Suprapubic skin (tissue), 4 donors: ENCODE results near the gene IFI6. TPM values are rescaled to one million over a fixed set of nuclear protein-coding genes. Genes with fewer than 3 reads are reported as not detected.

Source experiments
- DNase-seq, 2 donors: peaks; one replicate each; pipeline ENCODE4 v3.0.0-alpha.2; 2019; ENCODE audit warnings: low spot score in 2 of 2
- H3K27ac ChIP-seq: fragments of 200-600 bp; sonication (generic); one replicate; pipeline ENCODE4 v1.5.1; 2019
- H3K27me3 ChIP-seq: fragments of 200-600 bp; sonication (generic); one replicate; pipeline ENCODE4 v1.5.1; 2019
- H3K36me3 ChIP-seq: fragments of 200-600 bp; sonication (generic); one replicate; pipeline ENCODE4 v1.5.1; 2019
- H3K4me1 ChIP-seq: fragments of 200-600 bp; sonication (generic); one replicate; pipeline ENCODE4 v1.5.1; 2019
- H3K4me3 ChIP-seq: fragments of 200-600 bp; sonication (generic); one replicate; pipeline ENCODE4 v1.5.1; 2019; ENCODE audit warnings: mild to moderate bottlenecking
- H3K9me3 ChIP-seq: fragments of 200-600 bp; sonication (generic); one replicate; pipeline ENCODE4 v1.5.1; 2019
- EP300 ChIP-seq: sonication (generic); formaldehyde crosslinking; IDR thresholded peaks from one replicate; pipeline ENCODE4 v1.6.1; 2017; ENCODE audit warnings: antibody characterized with exemption
- POLR2A ChIP-seq, 2 donors: fragments of 450-650 bp; IDR thresholded peaks; one replicate each; pipeline ENCODE4 v1.6.1; 2017; ENCODE audit warnings: antibody characterized with exemption in 2 of 2, mild to moderate bottlenecking in 2 of 2, moderate library complexity in 2 of 2
- POLR2AphosphoS5 ChIP-seq, 3 donors: sonication (generic); formaldehyde crosslinking; IDR thresholded peaks; one replicate each; pipeline ENCODE4 v1.6.1; 2017; ENCODE audit warnings: antibody characterized with exemption in 3 of 3
- WGBS: methylation state at CpG from one replicate; pipeline ENCODE4 v1.1.5; 2018; 5-methylcytosine and 5-hydroxymethylcytosine counted together
- total RNA-seq, 4 donors: library from RNA; depleted of rRNA; stranded (reverse); fragments of >200 nt; gene quantifications; one replicate each; pipeline ENCODE4 v1.1.0, GENCODE V29; 2016
- TF ChIP-seq, protein P1 (sequence below), 2 donors: fragments of 200-600 bp in 1 of 2; fragments of 450-650 bp in 1 of 2; sonication (generic) in 1 of 2; IDR thresholded peaks; one replicate each; pipeline ENCODE4 v1.5.1; 2016 to 2019; ENCODE audit warnings: antibody characterized with exemption in 2 of 2, mild to moderate bottlenecking in 1 of 2, moderate library complexity in 1 of 2

The IFI6 gene
- total RNA-seq, 4 donors from 2014 or later, result 6.3 to 31.4 (median 8.2) TPM

DNA sequence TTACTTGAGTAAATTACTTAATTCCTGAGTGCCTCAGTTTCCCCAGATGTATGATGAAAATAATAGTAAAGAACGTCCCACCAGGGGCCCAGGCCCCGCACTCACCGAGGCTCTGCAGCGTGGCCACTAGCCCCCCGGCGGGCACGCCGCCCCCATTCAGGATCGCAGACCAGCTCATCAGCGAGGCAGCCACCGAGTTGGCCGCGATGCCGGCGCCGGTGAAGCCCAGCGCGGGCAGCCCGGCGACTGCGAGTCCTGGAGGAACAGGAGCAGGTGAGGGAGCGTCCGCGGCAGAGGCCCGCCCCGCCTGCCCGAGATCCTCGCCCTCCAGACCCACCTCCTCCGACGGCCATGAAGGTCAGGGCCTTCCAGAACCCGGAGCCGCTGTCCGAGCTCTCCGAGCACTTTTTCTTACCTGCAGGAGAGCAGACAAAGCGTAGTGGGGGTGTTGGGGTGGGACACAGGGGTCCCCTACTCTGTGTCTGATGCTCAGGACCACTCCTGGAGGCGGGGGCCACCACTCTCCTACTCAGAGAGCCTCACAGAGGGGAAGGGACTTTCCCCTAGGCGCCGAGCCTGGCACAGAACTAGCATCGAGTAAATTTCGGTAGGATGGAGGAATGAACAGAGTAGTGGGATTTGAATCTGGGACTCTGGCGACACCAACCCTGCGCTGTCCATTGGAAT is 3.7 kb downstream of the IFI6 start:
- no peak overlapping the region for H3K4me3 ChIP-seq
- TF ChIP-seq POLR2A (IDR thresholded peaks at IDR 0.05) (no peak), POLR2AphosphoS5 (IDR thresholded peaks at IDR 0.05) (no peak), EP300 (no peak)
- TF ChIP-seq, protein P1, sequence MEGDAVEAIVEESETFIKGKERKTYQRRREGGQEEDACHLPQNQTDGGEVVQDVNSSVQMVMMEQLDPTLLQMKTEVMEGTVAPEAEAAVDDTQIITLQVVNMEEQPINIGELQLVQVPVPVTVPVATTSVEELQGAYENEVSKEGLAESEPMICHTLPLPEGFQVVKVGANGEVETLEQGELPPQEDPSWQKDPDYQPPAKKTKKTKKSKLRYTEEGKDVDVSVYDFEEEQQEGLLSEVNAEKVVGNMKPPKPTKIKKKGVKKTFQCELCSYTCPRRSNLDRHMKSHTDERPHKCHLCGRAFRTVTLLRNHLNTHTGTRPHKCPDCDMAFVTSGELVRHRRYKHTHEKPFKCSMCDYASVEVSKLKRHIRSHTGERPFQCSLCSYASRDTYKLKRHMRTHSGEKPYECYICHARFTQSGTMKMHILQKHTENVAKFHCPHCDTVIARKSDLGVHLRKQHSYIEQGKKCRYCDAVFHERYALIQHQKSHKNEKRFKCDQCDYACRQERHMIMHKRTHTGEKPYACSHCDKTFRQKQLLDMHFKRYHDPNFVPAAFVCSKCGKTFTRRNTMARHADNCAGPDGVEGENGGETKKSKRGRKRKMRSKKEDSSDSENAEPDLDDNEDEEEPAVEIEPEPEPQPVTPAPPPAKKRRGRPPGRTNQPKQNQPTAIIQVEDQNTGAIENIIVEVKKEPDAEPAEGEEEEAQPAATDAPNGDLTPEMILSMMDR (IDR thresholded peaks at IDR 0.05), result no peak
- H3K27me3 ChIP-seq, result no peaks in the 10 kb centered on the region
- H3K27ac ChIP-seq, result no peak overlapping the region
- WGBS, result 84% methylated on average over 40 of the region's 42 CpGs
- DNase-seq, result peak in 1 of 2 donors; percentile 59
- H3K9me3 ChIP-seq, result no peaks in the 10 kb centered on the region
- H3K4me1 ChIP-seq, result peaks cover 39% of the 10 kb centered on the region
- H3K36me3 ChIP-seq, result no peaks in the 10 kb centered on the region

- Histone ChIP-seq H3K27me3 (no peaks in the 10 kb centered on the region), H3K9me3 (no peaks in the 10 kb centered on the region), H3K4me3 (no peak overlapping the region), H3K27ac (no peak overlapping the region), H3K36me3 (no peaks in the 10 kb centered on the region), H3K4me1 (peaks cover 39% of the 10 kb centered on the region)
- TF ChIP-seq POLR2A (IDR thresholded peaks at IDR 0.05) (no peak), EP300 (no peak), POLR2AphosphoS5 (IDR thresholded peaks at IDR 0.05) (no peak)
- TF ChIP-seq, protein P1 (IDR thresholded peaks at IDR 0.05), result no peak
- no peak for DNase-seq
- 79% methylated on average over 6 of the region's 6 CpGs for WGBS
Observed at GRCh38 chr1:27666791-27667254, 5.2 kb downstream of the IFI6 start.

GRCh38 chr1:27666294-27666693 is 5.7 kb downstream of the IFI6 start:
- no peak for TF ChIP-seq EP300
- TF ChIP-seq POLR2A (IDR thresholded peaks at IDR 0.05), result no peak
- TF ChIP-seq, protein P1 (IDR thresholded peaks at IDR 0.05), result no peak
- H3K9me3 ChIP-seq, result no peaks in the 10 kb centered on the region
- no peak overlapping the region for H3K27ac ChIP-seq
- H3K4me3 ChIP-seq, result no peak overlapping the region
- H3K36me3 ChIP-seq, result no peaks in the 10 kb centered on the region
- H3K4me1 ChIP-seq, result peaks cover 36% of the 10 kb centered on the region
- 85% methylated on average over 4 of the region's 4 CpGs for WGBS
- no peaks in the 10 kb centered on the region for H3K27me3 ChIP-seq
- no peak for DNase-seq

DNA sequence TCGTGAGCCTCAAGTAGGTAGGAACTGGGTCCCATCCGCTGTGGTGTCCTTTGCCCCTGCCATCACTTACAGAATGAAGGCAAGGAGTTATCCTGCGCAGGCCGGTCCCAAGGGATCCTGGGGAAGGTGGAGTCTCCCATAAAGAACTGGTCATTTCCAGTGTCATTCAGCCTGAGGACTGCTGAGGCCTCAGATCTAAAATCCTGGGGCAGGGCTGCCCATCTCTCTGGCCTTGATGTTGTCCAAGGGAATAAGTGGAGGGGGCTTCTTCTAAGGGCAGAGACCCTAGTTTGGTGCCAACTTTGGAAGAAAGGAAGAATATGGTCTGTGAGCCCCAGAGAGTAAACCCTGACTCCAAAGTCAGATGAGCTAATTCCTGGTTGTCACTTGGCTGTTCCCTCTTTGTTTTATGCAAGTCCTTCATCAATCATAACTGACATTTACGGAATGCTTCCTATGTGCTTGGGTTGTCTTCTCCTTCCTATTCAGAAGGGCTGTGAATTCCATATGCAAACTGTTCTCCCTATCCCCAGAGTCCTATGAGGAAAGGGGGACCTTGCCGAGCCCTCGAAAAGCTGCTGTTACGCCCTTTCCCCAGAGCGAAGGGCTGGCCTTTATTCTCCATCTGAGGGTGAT is 6.9 kb downstream of the IFI6 start:
- H3K4me1 ChIP-seq, result peaks cover 37% of the 10 kb centered on the region

DNA sequence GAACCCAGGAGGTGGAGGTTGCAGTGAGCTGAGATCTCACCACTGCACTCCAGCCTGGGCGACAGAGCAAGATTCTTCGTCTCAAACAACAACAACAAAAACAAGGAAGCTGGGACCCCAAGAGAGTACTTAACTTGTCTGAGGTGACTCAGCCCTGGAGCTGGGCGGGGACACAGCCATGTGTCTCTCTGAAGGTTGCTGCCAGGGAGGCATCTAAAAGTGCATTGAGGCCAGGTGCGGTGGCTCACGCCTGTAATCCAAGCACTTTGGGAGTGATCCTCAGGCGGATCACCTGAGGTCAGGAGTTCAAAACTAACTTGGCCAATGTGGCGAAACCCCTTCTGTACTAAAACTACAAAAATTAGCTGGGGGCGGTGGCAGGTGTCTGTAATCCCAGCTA is 7.7 kb downstream of the IFI6 start:
- TF ChIP-seq EP300 (no peak), POLR2AphosphoS5 (IDR thresholded peaks at IDR 0.05) (no peak), POLR2A (IDR thresholded peaks at IDR 0.05) (no peak)
- TF ChIP-seq, protein P1 (IDR thresholded peaks at IDR 0.05), result no peak
- H3K9me3 ChIP-seq, result no peaks in the 10 kb centered on the region
- WGBS, result 69% methylated on average over 7 of the region's 8 CpGs
- peaks cover 39% of the 10 kb centered on the region for H3K4me1 ChIP-seq
- H3K4me3 ChIP-seq, result no peak overlapping the region
- no peak for DNase-seq
- no peaks in the 10 kb centered on the region for H3K27me3 ChIP-seq
- no peak overlapping the region for H3K27ac ChIP-seq
- no peaks in the 10 kb centered on the region for H3K36me3 ChIP-seq

More for the DNA sequence above, 6.9 kb downstream of the IFI6 start:
- 89% methylated on average over 9 of the region's 9 CpGs for WGBS
- TF ChIP-seq POLR2AphosphoS5 (IDR thresholded peaks at IDR 0.05), result no peak
- no peak for TF ChIP-seq EP300
- TF ChIP-seq, protein P1 (IDR thresholded peaks at IDR 0.05), result no peak
- no peak for TF ChIP-seq POLR2A (IDR thresholded peaks at IDR 0.05)
- Histone ChIP-seq H3K9me3 (no peaks in the 10 kb centered on the region), H3K27me3 (no peaks in the 10 kb centered on the region), H3K27ac (no peak overlapping the region), H3K4me3 (no peak overlapping the region), H3K36me3 (no peaks in the 10 kb centered on the region)
- no peak for DNase-seq
